Suprapubic skin (tissue), 4 donors: ENCODE results near the gene PCF11. TPM values are rescaled to one million over a fixed set of nuclear protein-coding genes. Genes with fewer than 3 reads are reported as not detected.

Experiments used
- DNase-seq, 2 donors: peaks; one replicate each; pipeline ENCODE4 v3.0.0-alpha.2; 2019; ENCODE audit warnings: low spot score in 2 of 2
- H3K27ac ChIP-seq: fragments of 200-600 bp; sonication (generic); one replicate; pipeline ENCODE4 v1.5.1; 2019
- H3K27me3 ChIP-seq: fragments of 200-600 bp; sonication (generic); one replicate; pipeline ENCODE4 v1.5.1; 2019
- H3K36me3 ChIP-seq: fragments of 200-600 bp; sonication (generic); one replicate; pipeline ENCODE4 v1.5.1; 2019
- H3K4me1 ChIP-seq: fragments of 200-600 bp; sonication (generic); one replicate; pipeline ENCODE4 v1.5.1; 2019
- H3K4me3 ChIP-seq: fragments of 200-600 bp; sonication (generic); one replicate; pipeline ENCODE4 v1.5.1; 2019; ENCODE audit warnings: mild to moderate bottlenecking
- H3K9me3 ChIP-seq: fragments of 200-600 bp; sonication (generic); one replicate; pipeline ENCODE4 v1.5.1; 2019
- EP300 ChIP-seq: sonication (generic); formaldehyde crosslinking; IDR thresholded peaks from one replicate; pipeline ENCODE4 v1.6.1; 2017; ENCODE audit warnings: antibody characterized with exemption
- POLR2A ChIP-seq, 2 donors: fragments of 450-650 bp; IDR thresholded peaks; one replicate each; pipeline ENCODE4 v1.6.1; 2017; ENCODE audit warnings: antibody characterized with exemption in 2 of 2, mild to moderate bottlenecking in 2 of 2, moderate library complexity in 2 of 2
- POLR2AphosphoS5 ChIP-seq, 3 donors: sonication (generic); formaldehyde crosslinking; IDR thresholded peaks; one replicate each; pipeline ENCODE4 v1.6.1; 2017; ENCODE audit warnings: antibody characterized with exemption in 3 of 3
- WGBS: methylation state at CpG from one replicate; pipeline ENCODE4 v1.1.5; 2018; 5-methylcytosine and 5-hydroxymethylcytosine counted together
- total RNA-seq, 4 donors: library from RNA; depleted of rRNA; stranded (reverse); fragments of >200 nt; gene quantifications; one replicate each; pipeline ENCODE4 v1.1.0, GENCODE V29; 2016
- TF ChIP-seq, protein P1 (sequence below), 2 donors: fragments of 200-600 bp in 1 of 2; fragments of 450-650 bp in 1 of 2; sonication (generic) in 1 of 2; IDR thresholded peaks; one replicate each; pipeline ENCODE4 v1.5.1; 2016 to 2019; ENCODE audit warnings: antibody characterized with exemption in 2 of 2, mild to moderate bottlenecking in 1 of 2, moderate library complexity in 1 of 2

Gene PCF11
- total RNA-seq, 4 donors from 2014 or later, result 89.1 to 185 (median 117) TPM

DNA sequence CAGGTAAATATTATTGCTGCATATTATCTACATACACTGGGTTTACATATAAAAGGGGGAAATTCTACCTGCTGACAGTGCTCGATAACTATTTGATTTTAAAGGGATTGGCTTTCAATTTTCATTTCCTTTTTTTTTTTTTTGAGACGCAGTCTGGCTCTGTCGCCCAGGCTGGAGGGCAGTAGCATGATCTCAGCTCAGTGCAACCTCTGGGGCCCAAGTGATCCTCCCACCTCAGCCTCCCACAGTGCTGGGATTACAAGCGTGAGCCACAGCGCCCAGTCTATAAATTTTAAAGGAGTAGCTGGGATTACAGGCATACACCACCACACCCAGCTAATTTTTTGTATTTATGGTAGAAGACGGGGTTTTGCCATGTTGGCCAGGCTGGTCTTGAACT, 3.2 kb upstream of the PCF11 start:
- Histone ChIP-seq H3K4me3 (no peak overlapping the region), H3K27ac (no peak overlapping the region), H3K9me3 (no peaks in the 10 kb centered on the region), H3K4me1 (peaks cover 2% of the 10 kb centered on the region), H3K36me3 (no peaks in the 10 kb centered on the region), H3K27me3 (no peaks in the 10 kb centered on the region)
- no peak for DNase-seq
- TF ChIP-seq POLR2AphosphoS5 (IDR thresholded peaks at IDR 0.05), result no peak
- TF ChIP-seq EP300, result no peak
- no peak for TF ChIP-seq POLR2A (IDR thresholded peaks at IDR 0.05)
- TF ChIP-seq, protein P1, sequence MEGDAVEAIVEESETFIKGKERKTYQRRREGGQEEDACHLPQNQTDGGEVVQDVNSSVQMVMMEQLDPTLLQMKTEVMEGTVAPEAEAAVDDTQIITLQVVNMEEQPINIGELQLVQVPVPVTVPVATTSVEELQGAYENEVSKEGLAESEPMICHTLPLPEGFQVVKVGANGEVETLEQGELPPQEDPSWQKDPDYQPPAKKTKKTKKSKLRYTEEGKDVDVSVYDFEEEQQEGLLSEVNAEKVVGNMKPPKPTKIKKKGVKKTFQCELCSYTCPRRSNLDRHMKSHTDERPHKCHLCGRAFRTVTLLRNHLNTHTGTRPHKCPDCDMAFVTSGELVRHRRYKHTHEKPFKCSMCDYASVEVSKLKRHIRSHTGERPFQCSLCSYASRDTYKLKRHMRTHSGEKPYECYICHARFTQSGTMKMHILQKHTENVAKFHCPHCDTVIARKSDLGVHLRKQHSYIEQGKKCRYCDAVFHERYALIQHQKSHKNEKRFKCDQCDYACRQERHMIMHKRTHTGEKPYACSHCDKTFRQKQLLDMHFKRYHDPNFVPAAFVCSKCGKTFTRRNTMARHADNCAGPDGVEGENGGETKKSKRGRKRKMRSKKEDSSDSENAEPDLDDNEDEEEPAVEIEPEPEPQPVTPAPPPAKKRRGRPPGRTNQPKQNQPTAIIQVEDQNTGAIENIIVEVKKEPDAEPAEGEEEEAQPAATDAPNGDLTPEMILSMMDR (IDR thresholded peaks at IDR 0.05), result no peak
- WGBS, result 90% methylated on average over 6 of the region's 6 CpGs

DNA sequence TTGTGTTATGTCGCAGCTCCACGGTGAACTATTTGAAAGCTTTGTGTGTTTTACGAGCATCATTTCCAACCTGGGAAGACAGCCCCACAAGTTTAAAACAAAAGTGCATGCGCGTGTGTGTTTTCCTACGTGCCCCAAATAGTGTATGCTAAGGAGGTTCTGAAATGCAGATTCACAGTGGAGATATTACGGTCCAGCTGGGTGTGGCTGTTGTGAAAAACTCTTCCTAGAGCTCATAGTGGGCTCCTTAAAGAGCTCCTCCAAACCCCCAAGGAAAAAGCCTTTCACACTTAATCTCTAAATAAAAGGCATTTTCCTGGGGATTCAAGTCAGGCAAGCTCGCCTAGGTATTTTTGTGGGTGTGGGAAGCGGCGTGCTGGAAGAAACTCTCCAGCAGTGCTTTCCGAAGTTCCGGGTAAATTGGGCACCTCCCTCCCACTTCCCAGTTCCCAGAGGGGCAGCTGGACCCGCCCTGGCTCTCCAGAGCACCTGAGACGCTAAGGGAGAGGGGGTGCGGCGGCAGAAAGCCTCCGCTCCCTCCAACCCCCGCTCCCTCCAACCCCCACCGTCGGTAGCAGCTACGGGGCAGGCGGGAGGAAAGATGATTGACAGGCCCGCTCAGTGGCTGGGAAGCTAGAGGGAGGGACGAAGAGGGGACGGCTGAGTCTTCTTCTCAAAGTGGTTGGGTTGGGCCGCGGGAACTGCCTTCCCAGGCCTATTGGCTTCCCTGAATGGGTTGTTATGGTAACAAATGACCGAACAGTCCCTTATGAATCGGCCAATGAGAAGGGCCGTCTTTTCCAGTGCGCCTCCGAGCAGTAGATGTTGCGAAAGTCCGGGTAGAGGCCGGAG, 561 bp upstream of the PCF11 start:
- Histone ChIP-seq H3K4me3 (peak overlapping the region; percentile 93), H3K9me3 (no peaks in the 10 kb centered on the region), H3K27ac (peak overlapping the region; percentile 92), H3K36me3 (no peaks in the 10 kb centered on the region), H3K4me1 (peaks cover 16% of the 10 kb centered on the region), H3K27me3 (no peaks in the 10 kb centered on the region)
- TF ChIP-seq, protein P1 (IDR thresholded peaks at IDR 0.05), result no peak
- TF ChIP-seq POLR2A (IDR thresholded peaks at IDR 0.05) (peak; percentile 32 to 51), EP300 (no peak), POLR2AphosphoS5 (IDR thresholded peaks at IDR 0.05) (peak in 1 of 3 donors; percentile 72)
- WGBS, result 0% methylated on average over 28 of the region's 35 CpGs
- peak; percentile 99 to 100 for DNase-seq

DNA sequence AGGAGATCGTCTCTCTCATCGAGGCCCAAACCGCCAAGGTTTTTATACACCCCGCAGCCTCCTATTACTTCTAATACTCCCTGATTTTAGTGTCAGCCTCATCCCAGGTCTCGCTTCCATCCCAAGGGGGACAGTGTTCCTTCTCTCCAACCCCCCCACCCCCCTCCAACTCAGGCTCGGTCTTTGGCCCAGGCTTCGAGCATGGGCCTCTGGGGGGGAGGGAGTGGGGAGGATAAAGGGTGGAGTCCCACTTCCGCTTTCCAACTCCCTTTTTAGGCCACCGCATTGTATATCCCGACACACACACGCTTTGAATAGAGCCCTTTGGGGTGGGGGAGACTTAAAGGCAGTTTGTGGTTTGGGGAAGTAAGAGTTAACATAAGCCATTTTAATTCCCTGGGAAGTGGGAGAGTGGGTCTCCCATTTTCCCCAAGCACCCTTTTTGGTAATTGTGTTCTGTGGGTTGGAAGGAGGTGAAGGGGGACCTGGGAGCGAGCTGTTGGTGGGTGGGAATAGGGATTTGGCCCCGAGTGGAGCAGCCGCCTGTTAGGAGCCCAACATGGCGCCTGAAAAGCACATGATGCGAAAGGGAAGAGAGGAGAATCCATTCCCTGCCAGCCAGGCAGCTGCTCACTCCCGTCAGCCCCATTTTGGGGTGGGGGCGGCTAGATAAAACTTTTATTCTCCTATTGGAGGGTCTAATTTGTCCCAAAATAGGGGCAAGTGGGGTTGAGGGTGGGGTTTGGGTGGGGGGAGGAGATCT, 844 bp downstream of the PCF11 start:
- Histone ChIP-seq H3K27ac (peak overlapping the region; percentile 100), H3K36me3 (no peaks in the 10 kb centered on the region), H3K4me1 (peaks cover 30% of the 10 kb centered on the region), H3K4me3 (peak overlapping the region; percentile 93), H3K27me3 (no peaks in the 10 kb centered on the region), H3K9me3 (no peaks in the 10 kb centered on the region)
- WGBS, result 0% methylated on average over 18 of the region's 18 CpGs
- peak in 1 of 3 donors; percentile 50 for TF ChIP-seq POLR2AphosphoS5 (IDR thresholded peaks at IDR 0.05)
- no peak for TF ChIP-seq POLR2A (IDR thresholded peaks at IDR 0.05)
- peak in 1 of 2 donors; percentile 81 for DNase-seq

DNA sequence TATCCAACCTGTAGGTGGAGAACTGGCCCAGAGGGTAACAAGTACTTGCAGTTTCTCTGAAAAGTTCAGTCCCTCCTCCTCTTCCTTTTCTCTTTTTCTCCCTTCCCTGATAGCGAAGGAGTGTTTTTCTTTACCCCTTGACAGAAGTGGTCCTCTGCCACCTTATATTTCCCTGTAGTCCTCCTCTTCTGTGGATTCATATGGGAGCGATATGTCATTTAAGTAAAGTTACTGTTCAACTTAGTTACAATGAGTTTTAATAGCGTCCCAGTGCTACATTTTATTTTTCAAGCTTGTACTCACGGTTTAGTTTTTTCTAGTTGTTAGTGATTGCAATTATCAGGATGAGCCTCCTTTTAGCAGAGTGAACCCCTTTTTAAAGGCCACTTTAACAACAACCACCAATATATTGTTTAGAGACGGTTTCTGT, 1.4 kb downstream of the PCF11 start:
- H3K27me3 ChIP-seq, result no peaks in the 10 kb centered on the region
- peaks cover 35% of the 10 kb centered on the region for H3K4me1 ChIP-seq
- no peaks in the 10 kb centered on the region for H3K9me3 ChIP-seq
- WGBS, result 0% methylated on average over 5 of the region's 5 CpGs
- peak overlapping the region; percentile 100 for H3K27ac ChIP-seq
- DNase-seq, result no peak
- no peak for TF ChIP-seq POLR2A (IDR thresholded peaks at IDR 0.05)
- no peak for TF ChIP-seq EP300
- no peak for TF ChIP-seq POLR2AphosphoS5 (IDR thresholded peaks at IDR 0.05)
- H3K36me3 ChIP-seq, result no peaks in the 10 kb centered on the region
- peak overlapping the region; percentile 93 for H3K4me3 ChIP-seq

DNA sequence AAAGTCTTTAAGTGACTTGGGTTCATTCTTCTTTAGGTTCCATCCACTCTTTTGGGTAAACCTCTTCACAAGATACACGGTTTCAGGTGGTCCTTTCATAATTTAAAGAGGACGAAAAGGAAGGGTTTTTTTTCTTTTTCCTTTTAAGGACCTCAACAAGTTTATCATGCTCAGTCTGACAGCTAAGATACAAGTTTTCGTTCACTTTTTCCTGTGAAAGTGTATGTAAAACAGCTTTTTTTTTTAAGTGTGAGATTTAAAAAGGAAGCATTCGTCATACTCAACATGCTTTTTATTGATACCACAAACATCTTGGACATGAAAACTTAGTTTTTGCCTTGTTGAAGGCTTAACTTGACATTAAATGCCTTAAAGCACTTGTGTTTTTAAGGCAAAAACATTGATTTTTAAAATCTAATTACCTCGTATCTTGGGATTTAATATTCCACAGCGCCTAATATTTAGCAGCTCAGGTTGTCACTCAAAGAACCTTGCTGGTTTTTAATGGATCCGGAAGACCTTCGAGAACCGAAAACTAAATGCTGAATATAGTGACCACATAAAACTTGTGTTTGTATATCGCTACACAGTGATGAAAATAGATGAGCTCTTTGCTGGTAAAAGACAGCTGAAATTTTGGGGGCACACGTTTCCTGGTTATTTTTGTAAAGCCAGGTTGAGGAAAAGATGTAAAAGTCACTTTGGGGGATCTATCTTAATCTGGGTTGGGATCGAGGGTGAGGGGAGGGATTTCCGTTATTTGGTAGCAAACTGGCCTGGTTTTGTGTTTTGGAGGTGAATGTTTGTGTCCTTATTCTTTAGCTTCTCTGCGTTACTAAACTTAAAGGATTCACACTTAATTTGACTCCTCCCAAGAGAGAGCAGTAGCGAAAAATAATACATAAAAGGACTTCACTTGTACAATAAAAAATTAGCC, 2.3 kb downstream of the PCF11 start:
- peaks cover 2% of the 10 kb centered on the region for H3K36me3 ChIP-seq
- H3K4me3 ChIP-seq, result peak overlapping the region; percentile 93
- H3K9me3 ChIP-seq, result no peaks in the 10 kb centered on the region
- no peak for DNase-seq
- H3K27ac ChIP-seq, result peak overlapping the region; percentile 100
- peaks cover 37% of the 10 kb centered on the region for H3K4me1 ChIP-seq
- WGBS, result 6% methylated on average over 15 of the region's 15 CpGs
- TF ChIP-seq POLR2A (IDR thresholded peaks at IDR 0.05) (no peak), POLR2AphosphoS5 (IDR thresholded peaks at IDR 0.05) (no peak), EP300 (no peak)
- TF ChIP-seq, protein P1 (IDR thresholded peaks at IDR 0.05), result no peak
- no peaks in the 10 kb centered on the region for H3K27me3 ChIP-seq
